Measurements from ENCODE around the gene PLB1. TPM values are rescaled to one million over a fixed set of nuclear protein-coding genes. Genes with fewer than 3 reads are reported as not detected.

Gene PLB1
- polyA plus RNA-seq, 3 donors = 20.2 to 35.8 (median 23.9) TPM

GRCh38 chr2:28683100-28683706 lies 187.3 kb downstream of the PLB1 start:
- WGBS (ENCODE audit: insufficient coverage) = 92% methylated on average over 12 of the region's 14 CpGs
- Mint-ChIP-seq H3K4me1 (peaks cover 23% of the 10 kb centered on the region), H3K27me3 (ENCODE audit: low read depth in 3 of 3) (peaks cover 0 to 1% (median 0%) of the 10 kb centered on the region in 3 donors), H3K27ac (peak overlapping the region in 1 of 7 donors; percentile 42), H3K4me3 (no peak overlapping the region), H3K36me3 (no peaks in the 10 kb centered on the region), H3K9me3 (peaks cover 0 to 2% (median 0%) of the 10 kb centered on the region in 7 donors)
- no peak overlapping the region for H3K9ac ChIP-seq (ENCODE audit: insufficient read depth, low read length, poor library complexity, severe bottlenecking)
- intact Hi-C loops (cut with micrococcal nuclease) = no loop called here
- TF ChIP-seq CTCF (IDR thresholded peaks at IDR 0.05) = no peak
- no peak overlapping the region for H2AFZ ChIP-seq (ENCODE audit: insufficient read depth, low read depth, low read length, poor library complexity, severe bottlenecking)
- peaks cover 10 to 11% of the 10 kb centered on the region in 2 donors for H3K4me1 ChIP-seq (ENCODE audit: control insufficient read depth in 1 of 2, insufficient read depth in 2 of 2, low read length in 2 of 2)
- H3K4me2 ChIP-seq (replicated peaks; ENCODE audit: extremely low read depth, low read length, poor library complexity, severe bottlenecking) = no peak overlapping the region
- no peak for DNase-seq
- H4K20me1 ChIP-seq (ENCODE audit: insufficient read depth, low read length) = no peaks in the 10 kb centered on the region
- no peaks in the 10 kb centered on the region for H3K79me2 ChIP-seq (ENCODE audit: insufficient read depth, low read length)
- no peaks in the 10 kb centered on the region for H3K9me3 ChIP-seq (replicated peaks in 1 of 2; ENCODE audit: control insufficient read depth in 1 of 2, insufficient read depth in 1 of 2, low read length in 2 of 2)
- no peak overlapping the region for H3K27ac ChIP-seq (ENCODE audit: low read depth in 1 of 2, low read length in 2 of 2)
- no peaks in the 10 kb centered on the region for H3K36me3 ChIP-seq (replicated peaks in 1 of 2; ENCODE audit: control insufficient read depth in 1 of 2, insufficient read depth in 2 of 2, low read length in 2 of 2)
- H3K4me3 ChIP-seq (replicated peaks in 1 of 3; ENCODE audit: low read depth in 2 of 3, low read length in 3 of 3) = no peak overlapping the region
- no peaks in the 10 kb centered on the region for H3K27me3 ChIP-seq (ENCODE audit: control insufficient read depth in 2 of 2, insufficient read depth in 2 of 2, low read length in 2 of 2)

GRCh38 chr2:28684142-28684858 lies 188.4 kb downstream of the PLB1 start:
- H2AFZ ChIP-seq (ENCODE audit: insufficient read depth, low read depth, low read length, poor library complexity, severe bottlenecking) = no peak overlapping the region

More at GRCh38 chr2:28684142-28684858, 188.4 kb downstream of the PLB1 start:
- peaks cover 23% of the 10 kb centered on the region for H3K4me1 Mint-ChIP-seq
- Histone ChIP-seq H3K4me1 (ENCODE audit: control insufficient read depth in 1 of 2, insufficient read depth in 2 of 2, low read length in 2 of 2) (peaks cover 10 to 11% of the 10 kb centered on the region in 2 donors), H3K27me3 (ENCODE audit: control insufficient read depth in 2 of 2, insufficient read depth in 2 of 2, low read length in 2 of 2) (no peaks in the 10 kb centered on the region), H3K36me3 (replicated peaks in 1 of 2; ENCODE audit: control insufficient read depth in 1 of 2, insufficient read depth in 2 of 2, low read length in 2 of 2) (no peaks in the 10 kb centered on the region), H3K27ac (ENCODE audit: low read depth in 1 of 2, low read length in 2 of 2) (no peak overlapping the region), H3K79me2 (ENCODE audit: insufficient read depth, low read length) (no peaks in the 10 kb centered on the region), H3K9me3 (replicated peaks in 1 of 2; ENCODE audit: control insufficient read depth in 1 of 2, insufficient read depth in 1 of 2, low read length in 2 of 2) (no peaks in the 10 kb centered on the region), H3K4me3 (replicated peaks in 1 of 3; ENCODE audit: low read depth in 2 of 3, low read length in 3 of 3) (no peak overlapping the region), H3K9ac (ENCODE audit: insufficient read depth, low read length, poor library complexity, severe bottlenecking) (no peak overlapping the region), H4K20me1 (ENCODE audit: insufficient read depth, low read length) (no peaks in the 10 kb centered on the region), H3K4me2 (replicated peaks; ENCODE audit: extremely low read depth, low read length, poor library complexity, severe bottlenecking) (no peak overlapping the region)
- no peak overlapping the region for H3K27ac Mint-ChIP-seq
- TF ChIP-seq CTCF (IDR thresholded peaks at IDR 0.05) = no peak
- no peak for DNase-seq
- H3K4me3 Mint-ChIP-seq = peak overlapping the region in 1 of 2 donors; percentile 6
- intact Hi-C loops (cut with micrococcal nuclease) = no loop called here
- H3K36me3 Mint-ChIP-seq = no peaks in the 10 kb centered on the region
- 98% methylated on average over 13 of the region's 13 CpGs for WGBS (ENCODE audit: insufficient coverage)
- peaks cover 0 to 1% (median under 1%) of the 10 kb centered on the region in 3 donors for H3K27me3 Mint-ChIP-seq (ENCODE audit: low read depth in 3 of 3)
- peaks cover 0 to 10% (median 7%) of the 10 kb centered on the region in 7 donors for H3K9me3 Mint-ChIP-seq
